Eye (tissue), 1 donor: Measurements from ENCODE around the gene SPON1.
"Not testable (repeated sequence)": the region's sequence is repeated elsewhere in the genome, so short reads cannot be mapped to it uniquely, and the experiment has no call there.

ENCODE experiments used
- DNase-seq: peaks from one replicate; pipeline ENCODE4 v3.0.0-alpha.2; 2015

The SPON1 gene

DNA sequence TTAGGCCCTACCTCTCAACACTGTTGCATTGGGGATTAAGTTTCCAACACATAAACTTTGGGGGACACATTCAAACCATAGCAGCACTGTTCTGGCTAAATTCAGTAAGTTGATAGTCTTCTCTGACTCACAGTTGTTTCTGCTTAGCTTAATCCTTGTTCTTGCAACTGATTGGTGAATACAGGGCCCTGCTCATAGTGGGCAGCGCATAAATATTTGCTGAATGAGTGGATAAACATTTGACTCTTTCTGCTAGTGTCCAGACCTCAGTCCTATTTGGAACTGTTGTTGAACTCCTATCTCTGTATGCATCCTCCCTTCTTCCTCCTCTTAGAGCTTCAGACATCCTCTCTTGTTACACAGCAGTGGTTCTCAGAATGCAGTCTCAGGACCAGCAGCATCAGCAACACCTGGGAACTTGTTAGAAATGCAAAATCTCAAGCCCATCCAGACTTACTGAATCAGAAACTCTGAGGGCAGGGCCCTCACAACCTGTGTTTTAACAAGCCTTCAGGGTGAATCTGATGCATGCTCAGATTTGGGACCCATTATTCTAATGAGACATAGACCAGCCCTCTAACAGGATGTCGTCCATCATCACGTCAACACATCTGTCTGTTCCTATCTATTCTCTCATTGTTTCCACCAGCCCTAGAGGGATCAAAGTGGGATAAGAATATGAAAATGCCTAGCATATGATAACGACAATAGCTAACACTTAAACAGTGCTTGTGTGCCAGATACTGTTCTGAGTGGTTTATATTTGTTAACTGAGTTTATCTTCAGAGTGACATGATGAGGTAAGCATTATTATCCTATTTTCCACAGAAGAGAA lies 22.3 kb downstream of the SPON1 start:
- DNase-seq, result peak; percentile 33

- not testable (repeated sequence) for DNase-seq
Observed at GRCh38 chr11:13986695-13987094, 24.2 kb downstream of the SPON1 start.

DNA sequence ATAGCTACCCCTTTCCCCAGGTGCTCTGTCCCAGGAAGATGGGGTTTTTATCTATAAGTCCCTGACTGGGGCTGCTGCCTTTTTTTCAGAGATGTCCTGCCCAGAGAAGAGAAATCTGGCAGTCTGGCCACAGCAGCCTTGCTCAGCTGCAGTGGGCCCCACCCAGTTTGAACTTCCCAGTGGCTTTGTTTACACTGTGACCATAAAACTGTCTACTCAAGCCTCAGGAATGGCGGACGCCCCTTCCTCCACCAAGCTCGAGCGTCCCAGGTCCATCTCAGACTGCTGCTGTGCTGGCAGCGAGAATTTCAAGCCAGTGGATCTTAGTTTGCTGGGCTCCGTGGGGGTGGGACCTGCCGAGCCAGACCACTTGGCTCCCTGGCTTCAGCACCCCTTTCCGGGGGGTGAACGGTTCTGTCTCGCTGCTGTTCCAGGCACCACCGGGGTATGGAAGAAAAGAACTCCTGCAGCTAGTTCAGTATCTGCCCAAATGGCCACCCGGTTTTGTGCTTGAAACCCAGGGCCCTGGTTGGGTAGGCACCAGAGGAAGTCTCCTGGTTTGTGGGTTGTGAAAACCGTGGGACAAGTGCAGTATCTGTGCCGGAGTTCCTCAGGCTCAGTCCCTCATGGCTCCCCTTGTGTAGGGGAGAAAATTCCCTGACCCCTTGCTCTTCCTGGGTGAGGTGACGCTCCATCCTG lies 29.8 kb downstream of the SPON1 start:
- DNase-seq, result not testable (repeated sequence)

DNA sequence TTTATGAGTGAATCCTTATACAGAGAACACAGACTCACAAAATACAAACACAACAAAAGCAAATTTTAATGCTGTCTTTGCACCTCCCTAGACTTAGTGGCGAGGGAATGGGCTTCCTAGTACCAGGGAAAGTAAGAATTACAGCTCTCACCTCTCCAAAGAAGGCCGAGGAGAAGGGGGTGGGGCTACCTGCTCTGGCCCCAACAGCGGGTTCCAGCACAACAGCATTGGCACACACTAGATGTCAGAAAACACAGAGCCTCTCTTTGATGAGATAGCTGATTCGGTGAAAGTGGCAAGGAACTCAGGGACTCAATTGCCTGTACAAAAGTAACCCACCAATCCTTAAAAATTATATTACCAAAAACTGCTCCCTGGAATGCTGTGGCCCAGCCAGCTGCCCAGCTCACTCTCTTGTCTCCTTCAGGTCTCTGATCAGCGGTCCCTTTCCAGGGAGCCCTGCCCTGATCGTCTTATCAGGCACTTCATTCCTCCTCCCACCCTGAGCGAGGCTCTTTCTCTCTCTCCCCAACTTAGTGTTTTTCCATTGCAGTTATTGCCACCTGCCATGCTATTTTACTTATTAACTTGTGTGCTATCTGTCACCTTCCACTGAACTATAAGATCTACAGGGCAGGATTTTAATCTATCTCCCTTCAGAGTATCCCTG lies 30.7 kb downstream of the SPON1 start:
- no peak for DNase-seq

DNA sequence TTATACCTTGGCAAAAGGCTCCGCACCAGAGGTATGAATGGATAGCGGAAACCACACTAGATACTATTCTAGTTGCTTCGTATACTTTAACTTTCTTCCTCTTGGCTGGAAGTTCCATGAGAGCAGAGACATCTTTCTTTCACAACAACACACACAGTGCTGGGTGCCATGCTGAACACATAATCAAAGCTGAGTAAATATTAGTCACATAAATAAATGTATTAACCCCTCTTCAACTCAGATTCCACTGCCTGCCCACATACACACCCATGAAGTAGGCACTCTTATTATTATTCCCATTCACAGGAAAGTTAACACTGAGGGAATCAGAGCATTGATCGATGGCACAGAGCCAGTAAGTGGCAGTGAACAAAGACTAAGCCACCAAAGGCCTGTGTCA lies 35.4 kb downstream of the SPON1 start:
- DNase-seq, result no peak

DNA sequence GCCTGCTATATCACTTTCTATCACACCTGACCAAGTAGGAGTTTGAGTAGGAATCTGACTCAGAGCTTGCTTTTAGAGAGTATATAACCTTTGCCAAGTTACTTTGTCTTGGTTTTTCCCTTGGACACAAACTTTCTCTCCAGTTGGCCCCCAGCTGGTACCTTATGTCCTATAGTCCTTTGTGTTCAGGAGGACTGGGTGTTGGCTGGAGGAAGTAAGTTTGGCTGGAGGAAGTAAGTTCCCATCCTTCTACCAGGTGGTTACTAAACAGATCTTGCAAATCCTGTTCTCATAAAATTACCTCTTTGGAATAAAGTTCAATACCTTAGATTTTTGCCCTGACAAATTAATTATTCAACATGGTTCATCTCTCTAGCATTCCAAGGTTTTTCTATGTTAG lies 37.2 kb downstream of the SPON1 start:
- DNase-seq, result no peak

DNA sequence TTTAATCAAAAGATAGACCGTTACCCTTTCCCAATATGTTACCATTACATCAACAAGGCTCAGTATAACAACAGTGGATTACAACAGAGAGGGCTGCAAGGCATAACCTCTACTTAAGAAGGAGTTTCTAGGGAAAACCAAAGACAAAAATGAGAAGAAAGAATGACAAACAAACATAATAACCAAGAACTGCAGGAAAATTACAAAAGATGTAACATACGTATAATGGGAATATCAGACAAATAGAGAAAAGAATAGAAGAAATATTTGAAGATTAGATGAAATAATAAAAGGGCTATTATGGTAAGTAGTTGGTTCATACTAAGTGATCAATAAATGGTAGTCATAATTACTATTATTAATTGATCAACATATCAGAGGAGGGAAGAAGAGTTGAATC lies 39.1 kb downstream of the SPON1 start:
- no peak for DNase-seq

DNA sequence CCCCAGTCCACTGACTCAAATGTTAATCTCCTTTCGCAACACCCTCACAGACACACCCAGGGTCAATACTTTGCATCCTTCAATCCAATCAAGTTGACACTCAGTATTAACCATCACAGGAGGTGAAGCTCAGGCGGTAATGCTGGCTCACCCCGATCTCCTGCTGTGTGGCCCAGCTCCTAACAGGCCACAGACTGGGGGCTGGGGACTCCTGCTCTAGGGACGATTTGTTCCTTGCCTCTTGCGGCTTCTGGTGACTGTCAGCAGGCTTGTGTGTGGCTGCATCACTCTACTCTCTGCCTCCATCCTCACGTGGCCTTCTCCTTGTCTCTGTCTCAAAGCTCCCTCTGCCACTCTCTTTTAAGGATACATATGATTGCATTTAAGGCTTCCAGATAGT lies 45.0 kb downstream of the SPON1 start:
- DNase-seq, result no peak

DNA sequence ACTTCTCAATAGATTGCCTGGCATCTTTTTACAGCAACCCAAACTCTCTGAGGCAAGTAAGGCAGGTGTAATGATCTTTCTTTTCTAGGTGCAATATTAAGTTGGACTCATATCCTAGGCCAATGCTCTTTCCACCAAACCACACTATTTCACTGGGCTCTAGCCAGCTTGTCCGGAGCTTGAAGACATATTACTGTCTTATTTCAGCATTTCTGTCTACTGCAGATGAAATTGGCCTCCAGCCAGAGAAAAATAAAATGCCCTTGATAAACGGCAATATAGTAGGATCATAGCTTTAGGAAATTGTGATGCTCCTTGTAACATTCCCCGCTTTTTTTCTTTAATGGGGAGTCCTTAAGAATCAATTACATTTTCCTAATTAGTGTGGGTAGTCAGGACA lies 48.1 kb downstream of the SPON1 start:
- no peak for DNase-seq

DNA sequence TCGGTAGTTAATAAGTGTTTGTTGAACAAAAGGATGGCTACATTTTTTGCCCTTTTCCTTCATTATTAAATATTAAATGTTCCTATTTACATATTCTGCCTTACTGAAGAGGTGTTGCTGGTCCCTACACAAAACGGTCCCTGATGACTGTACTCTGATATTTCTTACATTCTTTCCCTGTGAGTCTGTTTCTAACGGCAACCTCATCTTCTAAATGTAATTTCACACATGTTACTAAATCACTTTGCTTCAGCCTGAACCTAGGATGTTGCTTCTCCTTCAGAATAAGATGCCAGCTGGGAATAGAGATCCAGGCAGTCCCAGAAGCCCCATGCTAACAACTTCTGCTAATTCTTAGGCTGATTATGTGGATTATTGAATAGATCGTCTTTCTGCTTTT lies 50.3 kb downstream of the SPON1 start:
- no peak for DNase-seq

DNA sequence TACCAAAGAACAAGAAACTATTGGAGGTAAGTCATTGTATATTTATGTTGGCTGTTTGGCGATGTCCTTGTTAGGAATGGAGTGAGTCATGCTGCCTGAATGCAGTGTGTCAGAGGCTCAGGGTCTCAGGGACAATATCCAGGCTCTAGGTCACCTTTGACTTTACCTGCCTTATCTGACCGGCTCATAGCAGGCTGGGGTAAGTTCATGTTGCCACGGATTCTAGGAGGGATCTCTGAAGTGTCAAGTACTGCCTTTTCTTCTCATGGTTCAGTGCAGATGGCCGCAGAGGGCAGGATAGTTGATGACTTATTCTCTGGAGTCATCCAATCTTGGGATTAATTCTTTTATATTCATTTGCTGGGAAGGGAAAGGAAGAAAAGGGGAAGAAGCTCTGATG lies 53.2 kb downstream of the SPON1 start:
- DNase-seq, result no peak

- DNase-seq, result no peak
Observed at GRCh38 chr11:14018441-14018840, 55.9 kb downstream of the SPON1 start.

DNA sequence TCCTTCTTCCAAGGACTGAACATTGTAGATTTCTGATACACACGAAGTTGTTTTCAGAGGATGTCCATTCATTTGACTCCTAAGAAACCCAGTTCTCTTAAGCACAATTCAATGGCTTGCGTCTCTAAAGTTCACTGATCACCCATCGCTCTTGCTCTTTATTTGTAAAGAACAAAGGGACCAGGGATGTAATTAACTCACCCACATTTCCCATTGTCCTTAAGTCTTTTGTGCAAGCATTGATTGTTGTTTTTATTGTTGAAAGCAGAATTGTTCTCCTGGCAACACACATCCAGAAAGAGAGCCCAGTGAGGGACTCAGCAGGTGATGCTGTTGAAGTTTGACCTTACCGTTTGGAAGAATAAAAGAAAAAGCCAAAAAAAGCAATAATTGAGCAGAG lies 59.2 kb downstream of the SPON1 start:
- DNase-seq, result peak; percentile 30

DNA sequence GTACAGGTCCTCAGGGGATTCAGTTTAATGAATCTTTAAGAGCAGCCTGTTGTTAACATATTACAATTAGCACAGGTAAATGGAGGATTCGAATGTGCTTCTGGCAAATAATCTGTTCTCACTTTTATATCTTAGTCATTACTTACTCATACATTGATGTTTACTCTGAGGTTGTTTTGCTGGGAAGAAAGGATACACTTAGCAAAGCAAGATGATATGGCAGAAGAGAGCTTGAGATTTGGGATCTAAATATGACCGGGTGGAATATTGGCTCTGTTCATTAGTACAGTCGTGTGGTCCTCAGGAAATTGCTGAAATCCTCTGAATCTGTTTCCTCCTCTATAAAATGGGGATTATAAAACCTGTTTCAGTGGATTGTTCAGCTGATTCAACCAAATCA lies 59.7 kb downstream of the SPON1 start:
- DNase-seq, result no peak

DNA sequence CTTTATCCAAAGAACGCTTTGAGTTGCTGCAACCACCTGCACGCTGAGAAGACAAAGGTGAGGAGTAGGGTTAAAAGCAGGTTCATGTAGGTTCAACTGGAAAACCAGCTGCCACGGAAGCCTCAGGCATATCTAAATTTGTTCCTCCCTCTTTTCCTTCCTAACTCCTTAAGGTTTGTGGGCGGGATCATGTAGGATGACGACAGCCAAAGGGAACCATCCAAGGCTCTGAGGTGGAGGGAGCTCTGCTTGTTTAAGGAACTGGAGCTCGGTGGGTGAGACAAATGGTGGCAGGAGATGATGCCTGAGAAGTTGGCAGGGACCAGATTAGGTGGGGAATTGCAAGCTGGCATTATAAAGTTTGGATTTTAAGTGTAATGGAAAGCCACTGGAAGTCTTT lies 60.3 kb downstream of the SPON1 start:
- no peak for DNase-seq

- DNase-seq, result peak; percentile 35
Observed at GRCh38 chr11:14026961-14027360, 64.4 kb downstream of the SPON1 start.

GRCh38 chr11:14027525-14027924 lies 65.0 kb downstream of the SPON1 start:
- DNase-seq, result no peak

DNA sequence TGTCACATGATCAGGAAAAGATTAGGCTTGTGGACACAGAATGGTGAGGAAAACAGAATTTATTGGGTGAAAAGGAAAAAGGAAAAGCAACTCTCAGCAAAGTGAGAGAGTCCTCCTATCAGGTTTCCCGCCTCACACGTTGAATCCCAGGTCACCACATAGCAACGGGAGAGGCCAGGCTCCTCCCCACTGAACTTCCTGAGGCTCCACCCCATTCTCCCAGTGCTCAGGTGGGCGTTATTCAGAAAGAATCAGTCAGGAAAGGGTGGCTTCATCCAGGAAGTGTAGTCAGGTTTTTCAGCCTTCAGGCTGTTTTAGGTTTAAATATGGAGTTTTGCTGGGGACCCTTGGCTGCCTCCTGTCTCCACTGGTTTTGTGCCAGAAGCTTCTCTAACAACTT lies 66.9 kb downstream of the SPON1 start:
- DNase-seq, result no peak

DNA sequence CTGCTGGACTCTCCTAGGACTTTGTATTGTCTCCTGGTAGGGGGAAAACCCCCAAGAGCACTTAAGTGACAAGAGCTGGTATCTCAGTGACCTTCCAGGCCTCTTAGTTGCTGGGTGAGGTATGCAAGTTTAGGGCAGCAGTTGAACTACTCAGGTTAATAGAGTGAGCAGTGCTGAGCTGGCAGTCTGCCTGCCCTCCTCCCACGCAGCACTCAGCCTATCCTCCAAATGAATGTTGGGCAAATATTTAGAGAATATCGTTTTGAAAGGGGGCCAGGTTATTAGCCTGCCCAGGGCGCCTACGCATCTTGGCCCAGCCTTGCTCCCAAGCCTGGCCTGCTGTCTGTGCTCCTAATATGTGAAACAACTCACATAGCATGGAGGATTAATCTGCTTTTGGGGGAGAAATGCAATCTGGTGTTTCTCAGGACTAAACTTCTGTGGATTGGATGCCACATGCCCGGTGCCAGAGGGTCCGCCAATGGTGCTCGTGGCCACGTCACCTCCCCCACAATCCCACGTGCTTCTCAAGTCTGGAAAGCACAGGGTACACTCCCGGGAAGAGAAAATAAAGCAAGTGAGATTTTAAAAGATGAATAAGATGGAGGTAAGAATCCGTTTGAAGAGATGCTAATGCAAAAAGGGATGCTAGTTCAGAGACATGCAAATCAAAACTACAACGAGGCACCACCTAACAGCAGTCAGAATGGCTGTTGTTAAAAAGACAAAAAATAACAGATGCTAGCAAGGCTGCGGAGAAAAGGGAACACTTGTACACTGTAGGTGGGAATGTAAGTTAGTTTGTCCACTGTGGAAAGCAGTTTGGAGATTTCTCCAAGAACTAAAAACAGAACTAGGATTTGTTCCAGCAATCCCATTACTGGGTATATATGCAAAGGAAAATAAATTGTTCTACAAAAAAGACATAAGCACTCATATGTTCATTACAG lies 67.7 kb downstream of the SPON1 start:
- no peak for DNase-seq

DNA sequence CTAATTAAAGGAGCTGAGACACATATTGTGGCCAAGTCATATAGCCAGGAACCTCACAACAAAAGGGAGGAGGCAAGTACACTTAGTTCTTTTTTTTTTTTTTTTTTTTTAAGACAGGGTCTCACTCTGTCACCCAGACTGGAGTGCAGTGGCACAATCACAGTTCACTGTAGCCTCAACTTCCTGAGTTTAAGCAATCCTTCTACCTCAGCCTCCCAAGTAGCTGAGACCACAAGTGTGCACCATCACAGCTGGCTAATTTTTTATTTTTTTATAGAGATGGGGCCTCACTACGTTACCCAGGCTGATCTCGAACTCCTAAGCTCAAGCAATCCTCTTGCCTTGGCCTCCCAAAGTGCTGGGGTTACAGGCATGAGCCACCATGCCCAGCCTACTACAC lies 73.0 kb downstream of the SPON1 start:
- not testable (repeated sequence) for DNase-seq

DNA sequence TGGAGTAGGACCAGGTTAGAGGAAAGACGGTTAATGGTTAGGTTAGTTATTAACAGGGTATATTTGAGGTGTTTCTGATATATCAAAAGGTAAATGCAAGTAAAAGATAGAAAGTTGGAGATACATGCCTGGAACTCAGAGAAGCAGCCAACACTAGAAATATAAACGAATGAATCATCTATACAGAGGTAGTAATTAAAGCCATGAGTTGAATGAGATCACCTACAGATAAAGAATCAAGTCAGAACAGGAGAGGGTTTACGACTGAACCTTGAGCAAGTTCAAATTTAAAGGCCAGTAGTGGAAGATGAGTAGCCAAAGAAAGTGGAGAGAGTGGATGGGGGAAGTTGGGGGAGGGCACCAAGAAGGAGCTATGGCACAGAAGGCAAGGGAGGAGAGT lies 73.9 kb downstream of the SPON1 start:
- no peak for DNase-seq

GRCh38 chr11:14041040-14041439 lies 78.5 kb downstream of the SPON1 start:
- DNase-seq, result no peak

GRCh38 chr11:14041565-14041964 lies 79.0 kb downstream of the SPON1 start:
- no peak for DNase-seq
